Type B pancreatic cell (in vitro differentiated cells): ENCODE measurements around the gene EPHA4. TPM values are rescaled to one million over a fixed set of nuclear protein-coding genes. Genes with fewer than 3 reads are reported as not detected.

Source experiments
- DNase-seq: peaks from one replicate; pipeline ENCODE4 v3.0.0; 2021; ENCODE audit warnings: mixed read lengths; ENCODE audit not compliant: unreplicated experiment; ENCODE audit errors: extremely low spot score
- H3K27ac Mint-ChIP-seq: 2 replicates; pipeline ENCODE4 v1.8.0; 2021; ENCODE audit warnings: mild to moderate bottlenecking, mixed read lengths
- H3K27me3 Mint-ChIP-seq: 2 replicates; pipeline ENCODE4 v1.8.0; 2021; ENCODE audit warnings: mixed read lengths
- H3K36me3 Mint-ChIP-seq: 2 replicates; pipeline ENCODE4 v1.8.0; 2021; ENCODE audit warnings: mixed read lengths
- H3K4me1 Mint-ChIP-seq: one replicate; pipeline ENCODE4 v1.8.0; 2021; ENCODE audit warnings: mixed read lengths; ENCODE audit not compliant: unreplicated experiment
- H3K4me3 Mint-ChIP-seq: 2 replicates; pipeline ENCODE4 v1.8.0; 2021; ENCODE audit warnings: mild to moderate bottlenecking, mixed read lengths
- H3K9me3 Mint-ChIP-seq: 2 replicates; pipeline ENCODE4 v1.8.0; 2021; ENCODE audit warnings: mixed read lengths
- total RNA-seq: library from RNA; stranded (reverse); gene quantifications from 2 replicates; pipeline ENCODE4 v1.2.1, GENCODE V29; 2021; ENCODE audit warnings: low replicate concordance
- TF ChIP-seq, protein P1 (sequence below): fragments of 200-600 bp; sonication (generic); conservative IDR thresholded peaks from 2 replicates; pipeline ENCODE4 v1.5.0; 2021; ENCODE audit warnings: antibody characterized with exemption, mild to moderate bottlenecking

EPHA4 gene
- total RNA-seq, 1 donor from 2014 or later: 78.3 TPM

GRCh38 chr2:221476195-221476594, 95.9 kb downstream of the EPHA4 start:
- no peaks in the 10 kb centered on the region for H3K9me3 Mint-ChIP-seq
- no peak overlapping the region for H3K27ac Mint-ChIP-seq
- H3K4me3 Mint-ChIP-seq: no peak overlapping the region
- TF ChIP-seq, protein P1, sequence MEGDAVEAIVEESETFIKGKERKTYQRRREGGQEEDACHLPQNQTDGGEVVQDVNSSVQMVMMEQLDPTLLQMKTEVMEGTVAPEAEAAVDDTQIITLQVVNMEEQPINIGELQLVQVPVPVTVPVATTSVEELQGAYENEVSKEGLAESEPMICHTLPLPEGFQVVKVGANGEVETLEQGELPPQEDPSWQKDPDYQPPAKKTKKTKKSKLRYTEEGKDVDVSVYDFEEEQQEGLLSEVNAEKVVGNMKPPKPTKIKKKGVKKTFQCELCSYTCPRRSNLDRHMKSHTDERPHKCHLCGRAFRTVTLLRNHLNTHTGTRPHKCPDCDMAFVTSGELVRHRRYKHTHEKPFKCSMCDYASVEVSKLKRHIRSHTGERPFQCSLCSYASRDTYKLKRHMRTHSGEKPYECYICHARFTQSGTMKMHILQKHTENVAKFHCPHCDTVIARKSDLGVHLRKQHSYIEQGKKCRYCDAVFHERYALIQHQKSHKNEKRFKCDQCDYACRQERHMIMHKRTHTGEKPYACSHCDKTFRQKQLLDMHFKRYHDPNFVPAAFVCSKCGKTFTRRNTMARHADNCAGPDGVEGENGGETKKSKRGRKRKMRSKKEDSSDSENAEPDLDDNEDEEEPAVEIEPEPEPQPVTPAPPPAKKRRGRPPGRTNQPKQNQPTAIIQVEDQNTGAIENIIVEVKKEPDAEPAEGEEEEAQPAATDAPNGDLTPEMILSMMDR: no peak
- peaks cover 13% of the 10 kb centered on the region for H3K4me1 Mint-ChIP-seq
- H3K27me3 Mint-ChIP-seq: no peaks in the 10 kb centered on the region
- peaks cover 26% of the 10 kb centered on the region for H3K36me3 Mint-ChIP-seq
- DNase-seq: no peak

- TF ChIP-seq, protein P1: no peak
- Mint-ChIP-seq H3K27ac (no peak overlapping the region), H3K4me1 (peaks cover 18% of the 10 kb centered on the region), H3K9me3 (no peaks in the 10 kb centered on the region), H3K4me3 (no peak overlapping the region), H3K27me3 (no peaks in the 10 kb centered on the region), H3K36me3 (peaks cover 25% of the 10 kb centered on the region)
- no peak for DNase-seq
Observed at GRCh38 chr2:221473451-221473850, 98.7 kb downstream of the EPHA4 start.

- Mint-ChIP-seq H3K27ac (no peak overlapping the region), H3K36me3 (peaks cover 25% of the 10 kb centered on the region), H3K27me3 (peaks cover 7% of the 10 kb centered on the region), H3K4me1 (peaks cover 24% of the 10 kb centered on the region), H3K9me3 (no peaks in the 10 kb centered on the region), H3K4me3 (no peak overlapping the region)
- no peak for DNase-seq
- TF ChIP-seq, protein P1: no peak
Observed at GRCh38 chr2:221468317-221468716, 103.8 kb downstream of the EPHA4 start.

- Mint-ChIP-seq H3K27ac (no peak overlapping the region), H3K4me3 (no peak overlapping the region), H3K36me3 (peaks cover 29% of the 10 kb centered on the region), H3K27me3 (peaks cover 11% of the 10 kb centered on the region), H3K4me1 (peaks cover 29% of the 10 kb centered on the region), H3K9me3 (no peaks in the 10 kb centered on the region)
- DNase-seq: no peak
- TF ChIP-seq, protein P1: no peak
Observed at GRCh38 chr2:221467610-221468009, 104.5 kb downstream of the EPHA4 start.

DNA sequence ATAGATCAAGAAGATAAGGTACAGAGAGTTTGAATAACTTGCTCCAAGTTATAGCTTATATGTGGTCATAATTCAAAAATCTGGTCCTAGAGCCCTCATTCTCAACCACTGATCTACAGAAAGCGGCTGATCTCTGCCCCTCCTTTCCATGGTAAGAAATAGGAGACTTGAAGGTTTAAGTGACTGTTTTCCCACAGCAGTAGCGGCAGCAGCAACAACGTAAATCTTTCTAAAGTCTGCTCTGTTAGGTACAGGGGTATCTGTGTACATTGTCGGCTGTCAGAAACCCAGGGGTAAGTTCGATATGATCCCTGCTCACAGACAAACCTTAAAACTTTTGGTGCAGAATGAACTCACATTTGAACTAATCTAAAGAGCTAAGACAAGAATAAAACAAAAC, 105.4 kb downstream of the EPHA4 start:
- Mint-ChIP-seq H3K27me3 (peaks cover 11% of the 10 kb centered on the region), H3K27ac (no peak overlapping the region)

More for the DNA sequence above, 105.4 kb downstream of the EPHA4 start:
- DNase-seq: no peak
- TF ChIP-seq, protein P1: no peak
- H3K4me1 Mint-ChIP-seq: peaks cover 35% of the 10 kb centered on the region
- peaks cover 30% of the 10 kb centered on the region for H3K36me3 Mint-ChIP-seq
- H3K9me3 Mint-ChIP-seq: no peaks in the 10 kb centered on the region
- H3K4me3 Mint-ChIP-seq: no peak overlapping the region
